Spinal cord (tissue), 10 donors: ENCODE results near the gene TSHR. TPM values are rescaled to one million over a fixed set of nuclear protein-coding genes. Genes with fewer than 3 reads are reported as not detected.
"Not testable (repeated sequence)": the region's sequence is repeated elsewhere in the genome, so short reads cannot be mapped to it uniquely, and the experiment has no call there.

Source experiments
- DNase-seq, 6 donors: peaks; one replicate each; pipeline versions ENCODE4 v3.0.0 to v3.0.0-alpha.2; 2013 to 2015; ENCODE audit warnings: low spot score in 6 of 6, low read depth in 4 of 6
- H3K27ac ChIP-seq: one replicate; pipeline ENCODE4 v1.5.1; 2013; ENCODE audit warnings: low read depth, low read length, control low read depth
- H3K27me3 ChIP-seq: one replicate; pipeline ENCODE4 v1.6.1; 2013; ENCODE audit warnings: low read length; ENCODE audit not compliant: control insufficient read depth, insufficient read depth
- H3K36me3 ChIP-seq: one replicate; pipeline ENCODE4 v1.6.1; 2013; ENCODE audit warnings: low read length; ENCODE audit not compliant: control insufficient read depth, insufficient read depth
- H3K4me1 ChIP-seq: one replicate; pipeline ENCODE4 v1.6.1; 2013; ENCODE audit warnings: low read length; ENCODE audit not compliant: control insufficient read depth, insufficient read depth
- H3K4me3 ChIP-seq: one replicate; pipeline ENCODE4 v1.5.1; 2013; ENCODE audit warnings: low read depth, low read length, control low read depth
- H3K9me3 ChIP-seq: one replicate; pipeline ENCODE4 v1.6.1; 2013; ENCODE audit warnings: low read length; ENCODE audit not compliant: control insufficient read depth, insufficient read depth
- whole genome bisulfite sequencing: methylation state at CpG from one replicate; pipeline ENCODE4 v1.1.5; 2013; ENCODE audit warnings: missing lambda C conversion rate; ENCODE audit not compliant: insufficient coverage; 5-methylcytosine and 5-hydroxymethylcytosine counted together
- polyA plus RNA-seq, 2 donors: library from polyadenylated mRNA; unstranded; fragments of 120-200 nt; gene quantifications; one replicate each; pipeline ENCODE4 v1.2.1, GENCODE V29; 2013; ENCODE audit not compliant: insufficient read length in 2 of 2
- total RNA-seq, 2 donors: library from RNA; depleted of rRNA in 1 of 2; stranded (reverse); fragments of 120-200 nt in 1 of 2; fragments of >200 nt in 1 of 2; gene quantifications; one replicate each; pipeline versions ENCODE4 v1.2.3 to v1.2.4, GENCODE V29; 2013 to 2014
- donor health status: healthy.

TSHR gene
- total and polyA plus RNA-seq, 4 donors: 3.3 to 6.5 (median 4.8) TPM

DNA sequence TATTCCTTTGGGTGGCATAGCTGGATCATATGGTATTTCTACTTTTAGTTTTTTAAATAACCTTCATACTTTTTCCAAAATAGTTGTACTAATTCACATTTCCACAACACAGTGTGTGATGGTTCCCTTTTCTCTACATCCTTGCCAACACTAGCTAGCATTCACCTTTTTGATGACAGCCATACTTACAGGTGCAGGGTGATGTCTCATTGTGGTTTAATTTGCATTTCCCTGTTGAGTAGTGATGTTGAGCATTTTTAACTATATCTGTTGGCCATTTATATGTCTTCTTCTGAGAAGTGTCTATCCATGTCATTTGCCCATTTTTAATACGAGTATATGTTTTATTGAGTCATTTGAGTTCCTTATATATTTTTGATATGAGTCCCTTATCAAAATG lies 96.1 kb downstream of the TSHR start:
- H3K9me3 ChIP-seq: peaks cover 2% of the 10 kb centered on the region
- no peaks in the 10 kb centered on the region for H3K27me3 ChIP-seq
- H3K27ac ChIP-seq: no peak overlapping the region
- no peaks in the 10 kb centered on the region for H3K4me1 ChIP-seq
- WGBS: no CpG with 5 or more reads among the region's 1 CpG
- H3K36me3 ChIP-seq: no peaks in the 10 kb centered on the region
- H3K4me3 ChIP-seq: no peak overlapping the region
- DNase-seq: no peak

DNA sequence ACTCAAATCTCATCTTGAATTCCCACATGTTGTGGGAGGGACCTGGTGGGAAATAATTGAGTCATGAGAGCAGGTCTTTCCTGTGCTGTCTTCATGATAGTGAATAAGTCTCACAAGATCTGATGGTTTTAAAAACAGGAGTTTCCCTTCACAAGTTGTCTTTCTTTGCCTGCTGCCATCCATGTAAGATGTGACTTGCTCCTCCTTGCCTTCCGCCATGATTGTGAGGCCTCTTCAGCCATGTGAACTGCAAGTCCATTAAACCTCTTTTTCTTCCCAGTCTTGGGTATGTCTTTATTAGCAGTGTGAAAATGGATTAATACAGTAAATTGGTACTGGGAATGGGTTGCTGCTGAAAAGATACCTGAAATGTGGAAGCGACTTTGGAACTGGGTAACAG lies 98.6 kb downstream of the TSHR start:
- H3K36me3 ChIP-seq, H3K4me3 ChIP-seq, H3K27me3 ChIP-seq, H3K27ac ChIP-seq, H3K4me1 ChIP-seq, H3K9me3 ChIP-seq, DNase-seq: not testable (repeated sequence)
- 100% methylated on average over 1 of the region's 2 CpGs for WGBS

DNA sequence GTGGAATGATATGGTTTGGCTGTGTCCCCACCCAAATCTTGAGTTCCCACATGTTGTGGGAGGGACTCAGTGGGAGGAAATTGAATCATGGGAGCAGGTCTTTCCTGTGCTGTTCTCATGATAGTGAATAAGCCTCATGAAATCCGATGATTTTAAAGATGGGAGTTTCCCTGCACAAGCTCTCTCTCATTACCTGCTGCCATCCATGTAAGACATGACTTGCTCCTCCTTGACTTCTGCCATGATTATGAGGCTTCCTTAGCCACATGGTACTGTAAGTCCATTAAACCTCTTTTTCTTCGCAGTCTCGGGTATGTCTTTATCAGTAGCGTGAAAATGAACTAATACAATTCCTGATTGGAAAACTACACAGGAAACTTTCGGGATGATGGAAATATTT lies 100.5 kb downstream of the TSHR start:
- H3K27me3 ChIP-seq: no peaks in the 10 kb centered on the region
- WGBS: 100% methylated on average over 2 of the region's 5 CpGs
- DNase-seq: no peak

DNA sequence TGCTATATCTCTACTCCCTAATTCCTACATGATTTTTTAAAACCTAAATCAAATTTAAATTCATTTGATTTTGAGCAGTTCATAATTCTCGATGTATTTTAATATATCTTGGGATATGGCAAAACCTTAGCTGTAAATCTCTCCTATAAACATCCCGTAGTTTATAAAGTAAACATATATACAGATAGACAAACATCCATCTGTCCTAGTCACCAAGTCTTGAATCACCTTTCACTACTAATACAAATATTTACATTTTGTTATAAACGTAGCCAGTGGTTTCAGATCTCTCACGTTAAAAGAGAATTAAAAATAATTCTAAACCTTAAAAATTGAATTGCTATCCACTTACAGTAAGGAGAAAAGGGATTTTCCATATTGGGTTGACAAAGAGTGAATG lies 107.0 kb downstream of the TSHR start:
- no peak for DNase-seq
- H3K4me3 ChIP-seq: no peak overlapping the region
- WGBS: no CpG with 5 or more reads among the region's 4 CpGs
- H3K4me1 ChIP-seq: no peaks in the 10 kb centered on the region
- no peak overlapping the region for H3K27ac ChIP-seq
- no peaks in the 10 kb centered on the region for H3K9me3 ChIP-seq
- H3K36me3 ChIP-seq: no peaks in the 10 kb centered on the region
- no peaks in the 10 kb centered on the region for H3K27me3 ChIP-seq

More for the DNA sequence above, 100.5 kb downstream of the TSHR start:
- H3K36me3 ChIP-seq: no peaks in the 10 kb centered on the region
- H3K9me3 ChIP-seq: peaks cover 2% of the 10 kb centered on the region
- no peak overlapping the region for H3K4me3 ChIP-seq
- no peak overlapping the region for H3K27ac ChIP-seq
- H3K4me1 ChIP-seq: no peaks in the 10 kb centered on the region

DNA sequence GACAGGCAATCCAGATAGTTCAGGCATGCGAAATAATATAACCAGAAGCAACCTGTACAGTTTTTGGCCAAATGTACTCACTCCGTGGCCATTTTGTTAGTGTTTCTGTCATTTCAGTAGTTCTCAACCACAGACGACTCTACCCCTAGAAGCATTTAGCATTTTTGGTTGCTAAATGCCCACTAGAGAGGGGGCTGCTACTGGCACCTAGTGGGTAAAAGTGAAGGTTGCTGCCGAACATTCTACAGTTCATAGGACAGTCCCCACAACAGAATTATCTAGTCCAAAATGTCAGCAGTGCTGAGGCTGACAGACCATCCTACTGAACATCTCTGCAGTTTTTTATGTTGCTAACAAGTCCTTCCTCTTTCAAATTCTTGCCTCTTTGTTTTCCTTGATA lies 107.4 kb downstream of the TSHR start:
- Histone ChIP-seq H3K9me3 (no peaks in the 10 kb centered on the region), H3K4me1 (no peaks in the 10 kb centered on the region), H3K27me3 (no peaks in the 10 kb centered on the region), H3K4me3 (no peak overlapping the region), H3K36me3 (no peaks in the 10 kb centered on the region), H3K27ac (no peak overlapping the region)
- DNase-seq: peak in 2 of 6 donors; percentile 12 to 39
- WGBS: 17% methylated on average over 2 of the region's 4 CpGs

DNA sequence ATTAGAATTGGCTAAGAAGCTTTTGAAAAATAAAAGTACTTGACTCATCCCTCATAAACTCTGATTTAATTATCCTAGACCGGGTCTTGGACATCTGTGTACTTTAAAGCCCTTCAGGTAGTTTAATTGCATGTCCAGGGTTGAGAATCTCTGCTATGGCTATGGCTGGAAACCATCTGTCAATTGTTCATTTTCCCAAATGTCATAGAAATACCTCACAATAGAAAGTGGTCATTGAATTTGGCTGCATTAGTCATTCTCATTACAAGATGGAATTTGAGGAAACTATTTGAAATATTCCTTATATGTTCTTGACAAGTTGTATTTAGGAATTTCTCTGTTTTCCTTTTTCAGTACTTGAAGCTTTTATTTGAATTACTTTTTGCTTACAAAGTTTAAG lies 111.3 kb downstream of the TSHR start:
- no peak overlapping the region for H3K4me3 ChIP-seq
- WGBS: no CpG with 5 or more reads among the region's 1 CpG
- H3K36me3 ChIP-seq: no peaks in the 10 kb centered on the region
- H3K27ac ChIP-seq: no peak overlapping the region
- no peaks in the 10 kb centered on the region for H3K9me3 ChIP-seq
- no peaks in the 10 kb centered on the region for H3K4me1 ChIP-seq
- no peaks in the 10 kb centered on the region for H3K27me3 ChIP-seq
- DNase-seq: no peak

DNA sequence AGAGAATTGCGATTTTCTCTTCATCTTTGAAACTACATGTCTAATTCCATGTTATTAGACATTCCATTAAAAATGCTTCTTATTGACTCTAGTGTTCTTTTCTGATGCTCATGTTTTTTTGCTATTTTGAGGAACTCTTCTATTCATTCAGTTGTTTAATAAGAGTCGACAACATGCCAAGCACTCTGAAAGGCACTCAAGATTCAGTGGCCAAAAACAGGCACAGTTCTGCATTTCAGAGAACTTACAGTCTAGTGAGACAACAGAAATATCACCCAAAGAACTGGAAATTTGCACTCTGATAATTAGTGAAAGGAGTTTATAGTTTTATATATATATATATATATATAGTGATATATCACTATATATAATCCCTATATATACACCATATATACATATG lies 111.7 kb downstream of the TSHR start:
- no peak for DNase-seq
- no peak overlapping the region for H3K4me3 ChIP-seq
- no peaks in the 10 kb centered on the region for H3K36me3 ChIP-seq
- WGBS: 100% methylated on average over 1 of the region's 2 CpGs
- H3K9me3 ChIP-seq: no peaks in the 10 kb centered on the region
- no peaks in the 10 kb centered on the region for H3K4me1 ChIP-seq
- no peak overlapping the region for H3K27ac ChIP-seq
- H3K27me3 ChIP-seq: no peaks in the 10 kb centered on the region

DNA sequence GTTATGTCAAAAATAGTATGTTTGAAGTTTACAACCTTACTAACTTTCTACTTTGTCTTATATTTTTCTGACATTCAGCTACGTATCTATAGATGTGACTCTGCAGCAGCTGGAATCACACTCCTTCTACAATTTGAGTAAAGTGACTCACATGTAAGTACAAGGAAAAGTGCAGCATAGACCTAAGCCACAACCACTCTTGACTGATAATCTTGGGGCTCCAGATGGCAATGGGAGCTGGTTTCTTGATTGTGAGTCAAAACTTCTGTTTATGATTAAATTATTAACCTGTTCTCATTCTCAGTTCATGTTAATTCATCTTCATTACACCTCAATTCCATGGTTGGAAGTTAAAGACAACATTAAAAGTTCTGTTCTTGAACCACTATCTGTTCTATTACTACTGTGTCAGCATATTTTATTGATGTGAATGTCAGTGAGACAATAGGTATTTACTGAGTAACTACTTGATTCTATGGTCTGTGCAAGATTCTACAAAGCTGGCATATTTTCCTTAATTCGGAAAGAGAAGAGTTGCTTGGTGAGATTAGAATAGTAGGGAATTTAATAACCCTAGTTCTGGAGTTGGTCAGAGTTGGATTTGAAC lies 112.9 kb downstream of the TSHR start:
- Histone ChIP-seq H3K4me1 (no peaks in the 10 kb centered on the region), H3K27me3 (no peaks in the 10 kb centered on the region), H3K36me3 (no peaks in the 10 kb centered on the region), H3K4me3 (no peak overlapping the region), H3K27ac (no peak overlapping the region), H3K9me3 (no peaks in the 10 kb centered on the region)
- DNase-seq: no peak
- WGBS: no CpG with 5 or more reads among the region's 2 CpGs

DNA sequence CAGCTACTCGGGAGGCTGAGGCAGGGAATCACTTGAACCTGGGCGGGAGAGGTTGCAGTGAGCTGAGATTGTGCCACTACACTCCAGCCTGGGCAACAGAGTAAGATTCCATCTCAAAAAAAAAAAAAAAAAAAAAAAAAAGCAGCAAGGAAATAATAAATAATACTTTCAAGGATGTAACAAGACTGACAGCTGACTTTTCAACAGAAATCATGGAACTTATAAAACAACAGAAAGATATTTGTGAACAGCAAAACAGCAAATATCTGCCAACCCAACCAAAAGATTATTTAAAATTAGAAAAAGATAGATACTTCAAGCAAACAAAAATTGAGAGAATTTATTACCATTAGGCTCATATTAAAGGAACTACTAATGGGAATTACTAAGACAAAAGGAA lies 115.1 kb downstream of the TSHR start:
- Histone ChIP-seq H3K4me1 (no peaks in the 10 kb centered on the region), H3K9me3 (no peaks in the 10 kb centered on the region), H3K4me3 (no peak overlapping the region), H3K27me3 (no peaks in the 10 kb centered on the region), H3K27ac (no peak overlapping the region), H3K36me3 (no peaks in the 10 kb centered on the region)
- no peak for DNase-seq
- 60% methylated on average over 1 of the region's 2 CpGs for WGBS

DNA sequence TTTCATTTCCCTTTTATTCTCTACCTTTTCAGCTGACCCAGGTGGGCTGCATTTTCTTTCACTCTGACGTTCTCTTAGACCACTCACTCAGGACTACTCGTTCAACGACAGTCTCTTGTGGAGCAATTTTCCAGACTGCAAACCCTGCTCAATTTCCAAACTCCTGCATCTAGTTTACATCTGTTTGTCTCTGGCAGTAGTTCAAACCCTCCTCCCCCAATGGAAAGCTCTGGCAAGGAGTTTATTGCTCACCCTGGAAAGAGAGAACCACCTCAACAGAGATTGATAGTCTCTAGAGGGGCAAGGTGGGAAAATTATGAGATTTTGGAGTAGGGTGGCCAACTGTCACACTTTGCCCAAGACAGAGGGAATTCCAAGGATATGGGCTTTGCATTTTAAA lies 130.2 kb downstream of the TSHR start:
- Histone ChIP-seq H3K27ac (peak overlapping the region; percentile 1), H3K36me3 (no peaks in the 10 kb centered on the region), H3K4me1 (peaks cover 3% of the 10 kb centered on the region), H3K27me3 (no peaks in the 10 kb centered on the region), H3K4me3 (no peak overlapping the region), H3K9me3 (no peaks in the 10 kb centered on the region)
- WGBS: 28% methylated on average over 3 of the region's 3 CpGs
- DNase-seq: peak in 2 of 6 donors; percentile 17 to 40
